ENCODE measurements around the gene CD38.

GRCh38 chr4:15737255-15737654 lies 40.9 kb upstream of the CD38 start:
- TF ChIP-seq HMGXB4 (CRISPR knock-in tag; IDR thresholded peaks at IDR 0.05; ENCODE audit: borderline replicate concordance): no peak
- no peak for TF ChIP-seq REST (IDR thresholded peaks at IDR 0.05)
- no peak for TF ChIP-seq CEBPB (IDR thresholded peaks at IDR 0.05)
- TF ChIP-seq POLR2A (IDR thresholded peaks at IDR 0.05; ENCODE audit: low read length): no peak
